DND-41 (cell line): ENCODE results near the gene BLM.

ENCODE experiments used
- EZH2 ChIP-seq: IDR thresholded peaks from 3 replicates; pipeline ENCODE4 v1.6.1; 2012; ENCODE audit warnings: borderline replicate concordance, low read depth, mild to moderate bottlenecking, moderate library complexity, low read length, inconsistent platforms; ENCODE audit not compliant: severe bottlenecking
- TF ChIP-seq, protein P1 (sequence below): IDR thresholded peaks from 2 replicates; pipeline ENCODE4 v1.5.1; 2012; ENCODE audit warnings: borderline replicate concordance, low read length, moderate library complexity, mild to moderate bottlenecking; ENCODE audit not compliant: poor library complexity, severe bottlenecking; ENCODE audit errors: extremely low read depth

DNA sequence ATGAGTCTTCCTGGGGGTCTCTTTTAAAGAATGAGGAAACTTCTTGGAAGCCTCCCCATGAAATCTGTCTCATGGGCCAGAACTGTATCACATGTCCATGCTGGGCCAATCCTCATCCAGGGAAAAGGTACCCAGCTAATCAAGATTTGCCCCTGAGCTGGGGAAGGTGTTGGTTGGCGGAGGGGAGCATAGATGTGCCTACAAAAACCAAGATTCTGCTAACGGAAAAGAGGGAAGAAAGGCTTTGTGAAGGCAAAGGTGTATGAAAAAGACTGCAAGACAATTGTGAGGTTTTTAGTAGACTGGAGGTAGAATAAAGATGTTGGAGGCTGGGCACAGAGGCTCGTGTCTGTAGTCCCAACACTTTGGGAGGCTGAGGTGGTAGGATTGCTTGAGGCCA lies 18.5 kb upstream of the BLM start:
- TF ChIP-seq, protein P1, sequence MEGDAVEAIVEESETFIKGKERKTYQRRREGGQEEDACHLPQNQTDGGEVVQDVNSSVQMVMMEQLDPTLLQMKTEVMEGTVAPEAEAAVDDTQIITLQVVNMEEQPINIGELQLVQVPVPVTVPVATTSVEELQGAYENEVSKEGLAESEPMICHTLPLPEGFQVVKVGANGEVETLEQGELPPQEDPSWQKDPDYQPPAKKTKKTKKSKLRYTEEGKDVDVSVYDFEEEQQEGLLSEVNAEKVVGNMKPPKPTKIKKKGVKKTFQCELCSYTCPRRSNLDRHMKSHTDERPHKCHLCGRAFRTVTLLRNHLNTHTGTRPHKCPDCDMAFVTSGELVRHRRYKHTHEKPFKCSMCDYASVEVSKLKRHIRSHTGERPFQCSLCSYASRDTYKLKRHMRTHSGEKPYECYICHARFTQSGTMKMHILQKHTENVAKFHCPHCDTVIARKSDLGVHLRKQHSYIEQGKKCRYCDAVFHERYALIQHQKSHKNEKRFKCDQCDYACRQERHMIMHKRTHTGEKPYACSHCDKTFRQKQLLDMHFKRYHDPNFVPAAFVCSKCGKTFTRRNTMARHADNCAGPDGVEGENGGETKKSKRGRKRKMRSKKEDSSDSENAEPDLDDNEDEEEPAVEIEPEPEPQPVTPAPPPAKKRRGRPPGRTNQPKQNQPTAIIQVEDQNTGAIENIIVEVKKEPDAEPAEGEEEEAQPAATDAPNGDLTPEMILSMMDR: no peak
- no peak for TF ChIP-seq EZH2
